ENCODE data around the gene ACP7.

GRCh38 chr19:39053276-39054090, 30.7 kb upstream of the ACP7 start:
- no peak for TF ChIP-seq CTCF (IDR thresholded peaks at IDR 0.05; ENCODE audit: low read length)
- TF ChIP-seq EZH2 (optimal IDR thresholded peaks at IDR 0.05; ENCODE audit: low read depth, low read length) = no peak
- no peak for TF ChIP-seq EZH2phosphoT487 (IDR thresholded peaks at IDR 0.05; ENCODE audit: low read length)
